WTC11 (cell line): Measurements from ENCODE around the gene PUS7. TPM values are rescaled to one million over a fixed set of nuclear protein-coding genes. Genes with fewer than 3 reads are reported as not detected.
A peak's percentile ranks its signal among the peaks of the same experiment; 100 is the strongest.

Experiments
- ATAC-seq: fragments of 200-7000 bp; cut with Tn5 transposase; 2 replicates; pipeline ENCODE4 v1.10.0; 2021; ENCODE audit warnings: mild to moderate bottlenecking, moderate library complexity
- CTCF ChIA-PET: fragments of 300-600 bp; sonication (Branson Sonifier 250); formaldehyde crosslinking; loops from one replicate; lab custom pipeline; 2021; ENCODE audit warnings: antibody characterized with exemption; lab: Charles Lee
- POLR2A ChIA-PET: fragments of 350-600 bp; sonication (Branson Sonifier 250); formaldehyde crosslinking; loops from one replicate; lab custom pipeline; 2021; ENCODE audit warnings: antibody characterized with exemption; lab: Charles Lee
- DNase-seq: peaks from one replicate; pipeline ENCODE4 v3.0.0; 2021; ENCODE audit warnings: low spot score
- H3K27ac Mint-ChIP-seq: 2 replicates; pipeline ENCODE4 v1.8.0; 2021; ENCODE audit warnings: mixed read lengths
- H3K27me3 Mint-ChIP-seq: 2 replicates; pipeline ENCODE4 v1.8.0; 2021; ENCODE audit warnings: low read depth, mild to moderate bottlenecking, moderate library complexity, mixed read lengths
- H3K36me3 Mint-ChIP-seq: 2 replicates; pipeline ENCODE4 v1.8.0; 2021; ENCODE audit warnings: mixed read lengths
- H3K4me1 Mint-ChIP-seq: 2 replicates; pipeline ENCODE4 v1.8.0; 2022; ENCODE audit warnings: mixed read lengths
- H3K4me3 Mint-ChIP-seq: 2 replicates; pipeline ENCODE4 v1.8.0; 2021; ENCODE audit warnings: mild to moderate bottlenecking, moderate library complexity, mixed read lengths
- H3K9me3 Mint-ChIP-seq: 2 replicates; pipeline ENCODE4 v1.8.0; 2021; ENCODE audit warnings: mixed read lengths
- ATF1 ChIP-seq: sonication (generic); formaldehyde crosslinking; IDR thresholded peaks from 2 replicates; pipeline ENCODE4 v1.8.1; 2023; ENCODE audit warnings: mild to moderate bottlenecking, moderate library complexity, missing genetic modification reagents
- FOXK1 ChIP-seq: sonication (generic); formaldehyde crosslinking; IDR thresholded peaks from 2 replicates; pipeline ENCODE4 v1.8.0; 2022; ENCODE audit warnings: mild to moderate bottlenecking, moderate library complexity, missing genetic modification reagents
- FOXP1 ChIP-seq: sonication (generic); formaldehyde crosslinking; IDR thresholded peaks from 2 replicates; pipeline ENCODE4 v1.8.0; 2022; ENCODE audit warnings: missing genetic modification reagents, mild to moderate bottlenecking, moderate library complexity, borderline replicate concordance
- GABPB1 ChIP-seq: sonication (generic); formaldehyde crosslinking; IDR thresholded peaks from 2 replicates; pipeline ENCODE4 v1.8.1; 2023; ENCODE audit warnings: mild to moderate bottlenecking, missing genetic modification reagents
- SP1 ChIP-seq: sonication (generic); formaldehyde crosslinking; conservative IDR thresholded peaks from 2 replicates; pipeline ENCODE4 v1.8.1; 2022; ENCODE audit warnings: missing genetic modification reagents
- TEAD1 ChIP-seq: sonication (generic); formaldehyde crosslinking; IDR thresholded peaks from 2 replicates; pipeline ENCODE4 v1.8.0; 2022; ENCODE audit warnings: mild to moderate bottlenecking, missing genetic modification reagents
- TEAD4 ChIP-seq: sonication (generic); formaldehyde crosslinking; IDR thresholded peaks from 2 replicates; pipeline ENCODE4 v1.8.0; 2022; ENCODE audit warnings: mild to moderate bottlenecking, missing genetic modification reagents
- USF2 ChIP-seq: sonication (generic); formaldehyde crosslinking; IDR thresholded peaks from 2 replicates; pipeline ENCODE4 v1.8.1; 2023; ENCODE audit warnings: mild to moderate bottlenecking, missing genetic modification reagents, moderate library complexity
- ZNF232 ChIP-seq: sonication (generic); formaldehyde crosslinking; IDR thresholded peaks from 2 replicates; pipeline ENCODE4 v1.8.0; 2022; ENCODE audit warnings: mild to moderate bottlenecking, missing genetic modification reagents
- ZNF396 ChIP-seq: fragments of 250-450 bp; sonication (Bioruptor Pico); IDR thresholded peaks from 2 replicates; pipeline ENCODE4 v1.8.0; 2021; ENCODE audit warnings: mild to moderate bottlenecking, moderate library complexity, borderline replicate concordance
- ZNF416 ChIP-seq: fragments of 250-450 bp; sonication (Bioruptor Pico); IDR thresholded peaks from 2 replicates; pipeline ENCODE4 v1.9.0; 2021; ENCODE audit warnings: mild to moderate bottlenecking, inconsistent platforms
- ZNF532 ChIP-seq: fragments of 250-450 bp; sonication (Bioruptor Pico); IDR thresholded peaks from 2 replicates; pipeline ENCODE4 v1.9.0; 2021; ENCODE audit warnings: mild to moderate bottlenecking, borderline replicate concordance
- total RNA-seq: library from RNA; stranded (reverse); gene quantifications from 3 replicates; pipeline ENCODE4 v1.2.3, GENCODE V29; 2021
- TF ChIP-seq, protein P1 (sequence below): sonication (generic); formaldehyde crosslinking; IDR thresholded peaks from 2 replicates; pipeline ENCODE4 v1.8.1; 2022; ENCODE audit warnings: mild to moderate bottlenecking, moderate library complexity, missing genetic modification reagents
- TF ChIP-seq, protein P2 (sequence below): sonication (generic); formaldehyde crosslinking; IDR thresholded peaks from 2 replicates; pipeline ENCODE4 v1.8.0; 2023; ENCODE audit warnings: missing genetic modification reagents, mild to moderate bottlenecking, borderline replicate concordance
- TF ChIP-seq, protein P3 (sequence below): fragments of 250-450 bp; sonication (Bioruptor Pico); IDR thresholded peaks from 2 replicates; pipeline ENCODE4 v1.9.0; 2021; ENCODE audit warnings: mild to moderate bottlenecking
- TF ChIP-seq, protein P4 (sequence below): sonication (generic); formaldehyde crosslinking; IDR thresholded peaks from 2 replicates; pipeline ENCODE4 v1.8.1; 2022; ENCODE audit warnings: low read depth, missing genetic modification reagents, borderline replicate concordance
- TF ChIP-seq, protein P5 (sequence below): fragments of 250-450 bp; sonication (Bioruptor Pico); IDR thresholded peaks from 2 replicates; pipeline ENCODE4 v1.9.0; 2021; ENCODE audit warnings: moderate library complexity, mild to moderate bottlenecking, inconsistent platforms, borderline replicate concordance
- TF ChIP-seq, protein P6 (sequence below): sonication (generic); formaldehyde crosslinking; IDR thresholded peaks from 2 replicates; pipeline ENCODE4 v1.8.1; 2022; ENCODE audit warnings: missing genetic modification reagents, borderline replicate concordance
- TF ChIP-seq, protein P7 (sequence below): sonication (generic); formaldehyde crosslinking; IDR thresholded peaks from 2 replicates; pipeline ENCODE4 v1.8.0; 2022; ENCODE audit warnings: mild to moderate bottlenecking, missing genetic modification reagents

Gene PUS7
- total RNA-seq, 1 experiment from 2014 or later, result 47.2 TPM

DNA sequence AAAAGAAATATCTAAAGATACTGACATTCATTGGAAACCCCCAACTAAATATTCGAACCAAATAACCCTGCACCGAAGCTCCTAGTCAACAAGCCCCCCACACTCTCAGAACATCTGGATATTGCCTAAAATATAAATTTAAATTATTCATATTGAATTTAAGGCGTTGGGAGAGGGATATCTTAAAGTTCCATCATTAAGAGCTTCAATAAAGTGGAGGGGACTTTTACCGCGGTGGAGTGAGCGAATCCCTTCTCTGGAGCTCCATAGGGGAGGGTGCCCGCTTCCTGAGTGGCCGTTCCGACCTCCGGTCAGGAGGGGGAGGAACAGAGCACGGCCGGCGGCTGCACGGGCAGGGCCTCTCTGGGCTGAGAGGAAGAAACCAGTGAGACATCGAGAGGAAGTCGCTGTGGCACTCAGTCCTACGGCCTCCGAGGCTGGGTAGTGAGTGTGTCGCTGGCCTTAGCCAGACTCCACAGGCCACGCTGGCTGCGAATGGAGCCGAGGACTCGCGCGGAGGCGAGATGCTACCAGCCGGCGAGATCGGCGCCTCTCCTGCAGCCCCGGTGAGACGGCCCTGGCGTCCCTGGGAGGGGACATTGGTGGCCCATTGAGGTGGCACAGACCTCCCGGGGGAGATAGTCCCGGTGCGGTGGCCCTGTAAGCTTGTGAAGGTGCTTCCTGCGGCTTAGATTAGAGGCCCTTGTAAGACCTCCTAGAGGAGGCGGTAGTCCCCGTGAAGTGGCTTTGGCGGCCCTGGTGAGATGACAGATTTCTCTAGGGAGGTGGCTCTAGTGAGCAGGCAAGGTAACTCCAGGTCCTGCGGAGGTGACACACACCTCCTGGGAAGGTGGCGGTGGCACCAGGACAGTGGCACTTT lies 10.0 kb upstream of the PUS7 start, which contains the start of gene RINT1:
Gene RINT1 (plus strand): TSS at position 410 of the 880 bp plus-strand sequence. CDS start 115 bp downstream, at position 525.
- H3K4me1 Mint-ChIP-seq, result peaks cover 12% of the 10 kb centered on the region
- DNase-seq, result peak; percentile 90
- H3K4me3 Mint-ChIP-seq, result peak within 1 kb of the TSS; percentile 94
- H3K9me3 Mint-ChIP-seq, result no peaks in the 10 kb centered on the region
- H3K27me3 Mint-ChIP-seq, result no peaks in the 10 kb centered on the region
- H3K36me3 Mint-ChIP-seq, result peaks cover 6% of the 10 kb centered on the region
- peak within 1 kb of the TSS; percentile 41 for H3K27ac Mint-ChIP-seq
- ATAC-seq, result peak; percentile 100
- ChIA-PET CTCF (interaction anchor here (0.6 to 1.8 kb wide), 37 partner anchors 8 to 648 kb away, joined by 3 to 17 read pairs (median 4); partner anchors contain the start of genes ATXN7L1, EFCAB10, KMT2E and PUS7), POLR2A (interaction anchor here (0.6 to 1.4 kb wide), 5 partner anchors 14 to 548 kb away, joined by 3 to 5 read pairs (median 4); no protein-coding TSS in a partner anchor)
- peak; percentile 78 for TF ChIP-seq SP1
- TF ChIP-seq, protein P1, sequence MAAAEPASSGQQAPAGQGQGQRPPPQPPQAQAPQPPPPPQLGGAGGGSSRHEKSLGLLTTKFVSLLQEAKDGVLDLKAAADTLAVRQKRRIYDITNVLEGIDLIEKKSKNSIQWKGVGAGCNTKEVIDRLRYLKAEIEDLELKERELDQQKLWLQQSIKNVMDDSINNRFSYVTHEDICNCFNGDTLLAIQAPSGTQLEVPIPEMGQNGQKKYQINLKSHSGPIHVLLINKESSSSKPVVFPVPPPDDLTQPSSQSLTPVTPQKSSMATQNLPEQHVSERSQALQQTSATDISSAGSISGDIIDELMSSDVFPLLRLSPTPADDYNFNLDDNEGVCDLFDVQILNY (CRISPR knock-in tag), result peak; percentile 30; the same call in 1 of the 2 replicates
- TF ChIP-seq, protein P2, sequence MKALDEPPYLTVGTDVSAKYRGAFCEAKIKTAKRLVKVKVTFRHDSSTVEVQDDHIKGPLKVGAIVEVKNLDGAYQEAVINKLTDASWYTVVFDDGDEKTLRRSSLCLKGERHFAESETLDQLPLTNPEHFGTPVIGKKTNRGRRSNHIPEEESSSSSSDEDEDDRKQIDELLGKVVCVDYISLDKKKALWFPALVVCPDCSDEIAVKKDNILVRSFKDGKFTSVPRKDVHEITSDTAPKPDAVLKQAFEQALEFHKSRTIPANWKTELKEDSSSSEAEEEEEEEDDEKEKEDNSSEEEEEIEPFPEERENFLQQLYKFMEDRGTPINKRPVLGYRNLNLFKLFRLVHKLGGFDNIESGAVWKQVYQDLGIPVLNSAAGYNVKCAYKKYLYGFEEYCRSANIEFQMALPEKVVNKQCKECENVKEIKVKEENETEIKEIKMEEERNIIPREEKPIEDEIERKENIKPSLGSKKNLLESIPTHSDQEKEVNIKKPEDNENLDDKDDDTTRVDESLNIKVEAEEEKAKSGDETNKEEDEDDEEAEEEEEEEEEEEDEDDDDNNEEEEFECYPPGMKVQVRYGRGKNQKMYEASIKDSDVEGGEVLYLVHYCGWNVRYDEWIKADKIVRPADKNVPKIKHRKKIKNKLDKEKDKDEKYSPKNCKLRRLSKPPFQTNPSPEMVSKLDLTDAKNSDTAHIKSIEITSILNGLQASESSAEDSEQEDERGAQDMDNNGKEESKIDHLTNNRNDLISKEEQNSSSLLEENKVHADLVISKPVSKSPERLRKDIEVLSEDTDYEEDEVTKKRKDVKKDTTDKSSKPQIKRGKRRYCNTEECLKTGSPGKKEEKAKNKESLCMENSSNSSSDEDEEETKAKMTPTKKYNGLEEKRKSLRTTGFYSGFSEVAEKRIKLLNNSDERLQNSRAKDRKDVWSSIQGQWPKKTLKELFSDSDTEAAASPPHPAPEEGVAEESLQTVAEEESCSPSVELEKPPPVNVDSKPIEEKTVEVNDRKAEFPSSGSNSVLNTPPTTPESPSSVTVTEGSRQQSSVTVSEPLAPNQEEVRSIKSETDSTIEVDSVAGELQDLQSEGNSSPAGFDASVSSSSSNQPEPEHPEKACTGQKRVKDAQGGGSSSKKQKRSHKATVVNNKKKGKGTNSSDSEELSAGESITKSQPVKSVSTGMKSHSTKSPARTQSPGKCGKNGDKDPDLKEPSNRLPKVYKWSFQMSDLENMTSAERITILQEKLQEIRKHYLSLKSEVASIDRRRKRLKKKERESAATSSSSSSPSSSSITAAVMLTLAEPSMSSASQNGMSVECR (CRISPR knock-in tag), result peak; percentile 69; the same call in 1 of the 2 replicates
- peak; percentile 63; the same call in 1 of the 2 replicates for TF ChIP-seq TEAD1 (CRISPR knock-in tag)
- TF ChIP-seq, protein P3, sequence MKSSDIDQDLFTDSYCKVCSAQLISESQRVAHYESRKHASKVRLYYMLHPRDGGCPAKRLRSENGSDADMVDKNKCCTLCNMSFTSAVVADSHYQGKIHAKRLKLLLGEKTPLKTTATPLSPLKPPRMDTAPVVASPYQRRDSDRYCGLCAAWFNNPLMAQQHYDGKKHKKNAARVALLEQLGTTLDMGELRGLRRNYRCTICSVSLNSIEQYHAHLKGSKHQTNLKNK, result no peak
- TF ChIP-seq ZNF232 (CRISPR knock-in tag), result peak; percentile 84
- TF ChIP-seq, protein P4, sequence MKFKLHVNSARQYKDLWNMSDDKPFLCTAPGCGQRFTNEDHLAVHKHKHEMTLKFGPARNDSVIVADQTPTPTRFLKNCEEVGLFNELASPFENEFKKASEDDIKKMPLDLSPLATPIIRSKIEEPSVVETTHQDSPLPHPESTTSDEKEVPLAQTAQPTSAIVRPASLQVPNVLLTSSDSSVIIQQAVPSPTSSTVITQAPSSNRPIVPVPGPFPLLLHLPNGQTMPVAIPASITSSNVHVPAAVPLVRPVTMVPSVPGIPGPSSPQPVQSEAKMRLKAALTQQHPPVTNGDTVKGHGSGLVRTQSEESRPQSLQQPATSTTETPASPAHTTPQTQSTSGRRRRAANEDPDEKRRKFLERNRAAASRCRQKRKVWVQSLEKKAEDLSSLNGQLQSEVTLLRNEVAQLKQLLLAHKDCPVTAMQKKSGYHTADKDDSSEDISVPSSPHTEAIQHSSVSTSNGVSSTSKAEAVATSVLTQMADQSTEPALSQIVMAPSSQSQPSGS, result no peak
- no peak for TF ChIP-seq ZNF416 (CRISPR knock-in tag)
- TF ChIP-seq, protein P5, sequence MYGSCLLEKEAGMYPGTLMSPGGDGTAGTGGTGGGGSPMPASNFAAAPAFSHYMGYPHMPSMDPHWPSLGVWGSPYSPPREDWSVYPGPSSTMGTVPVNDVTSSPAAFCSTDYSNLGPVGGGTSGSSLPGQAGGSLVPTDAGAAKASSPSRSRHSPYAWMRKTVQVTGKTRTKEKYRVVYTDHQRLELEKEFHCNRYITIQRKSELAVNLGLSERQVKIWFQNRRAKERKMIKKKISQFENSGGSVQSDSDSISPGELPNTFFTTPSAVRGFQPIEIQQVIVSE (CRISPR knock-in tag), result no peak
- peak; percentile 72; the same call in 1 of the 2 replicates for TF ChIP-seq FOXK1
- no peak for TF ChIP-seq TEAD4 (CRISPR knock-in tag)
- peak; percentile 82; the same call in 1 of the 2 replicates for TF ChIP-seq FOXP1
- TF ChIP-seq, protein P6, sequence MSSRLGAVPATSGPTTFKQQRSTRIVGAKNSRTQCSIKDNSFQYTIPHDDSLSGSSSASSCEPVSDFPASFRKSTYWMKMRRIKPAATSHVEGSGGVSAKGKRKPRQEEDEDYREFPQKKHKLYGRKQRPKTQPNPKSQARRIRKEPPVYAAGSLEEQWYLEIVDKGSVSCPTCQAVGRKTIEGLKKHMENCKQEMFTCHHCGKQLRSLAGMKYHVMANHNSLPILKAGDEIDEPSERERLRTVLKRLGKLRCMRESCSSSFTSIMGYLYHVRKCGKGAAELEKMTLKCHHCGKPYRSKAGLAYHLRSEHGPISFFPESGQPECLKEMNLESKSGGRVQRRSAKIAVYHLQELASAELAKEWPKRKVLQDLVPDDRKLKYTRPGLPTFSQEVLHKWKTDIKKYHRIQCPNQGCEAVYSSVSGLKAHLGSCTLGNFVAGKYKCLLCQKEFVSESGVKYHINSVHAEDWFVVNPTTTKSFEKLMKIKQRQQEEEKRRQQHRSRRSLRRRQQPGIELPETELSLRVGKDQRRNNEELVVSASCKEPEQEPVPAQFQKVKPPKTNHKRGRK (CRISPR knock-in tag), result no peak
- TF ChIP-seq, protein P7, sequence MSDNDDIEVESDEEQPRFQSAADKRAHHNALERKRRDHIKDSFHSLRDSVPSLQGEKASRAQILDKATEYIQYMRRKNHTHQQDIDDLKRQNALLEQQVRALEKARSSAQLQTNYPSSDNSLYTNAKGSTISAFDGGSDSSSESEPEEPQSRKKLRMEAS (CRISPR knock-in tag), result peak; percentile 73
- TF ChIP-seq ZNF396, result no peak
- no peak for TF ChIP-seq ZNF532 (CRISPR knock-in tag)
- TF ChIP-seq ATF1 (CRISPR knock-in tag), result peak; percentile 52; the same call in 1 of the 2 replicates
- no peak for TF ChIP-seq USF2 (CRISPR knock-in tag)
- TF ChIP-seq GABPB1, result peak; percentile 47
